CD4-positive, alpha-beta T cell treated with Interleukin-17A for 1 hour (primary cell): ENCODE results near the gene SERPINA5.

Source experiments
- DNase-seq: peaks from one replicate; pipeline ENCODE4 v3.0.0-alpha.2; 2020

SERPINA5 gene, protein sequence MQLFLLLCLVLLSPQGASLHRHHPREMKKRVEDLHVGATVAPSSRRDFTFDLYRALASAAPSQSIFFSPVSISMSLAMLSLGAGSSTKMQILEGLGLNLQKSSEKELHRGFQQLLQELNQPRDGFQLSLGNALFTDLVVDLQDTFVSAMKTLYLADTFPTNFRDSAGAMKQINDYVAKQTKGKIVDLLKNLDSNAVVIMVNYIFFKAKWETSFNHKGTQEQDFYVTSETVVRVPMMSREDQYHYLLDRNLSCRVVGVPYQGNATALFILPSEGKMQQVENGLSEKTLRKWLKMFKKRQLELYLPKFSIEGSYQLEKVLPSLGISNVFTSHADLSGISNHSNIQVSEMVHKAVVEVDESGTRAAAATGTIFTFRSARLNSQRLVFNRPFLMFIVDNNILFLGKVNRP

DNA sequence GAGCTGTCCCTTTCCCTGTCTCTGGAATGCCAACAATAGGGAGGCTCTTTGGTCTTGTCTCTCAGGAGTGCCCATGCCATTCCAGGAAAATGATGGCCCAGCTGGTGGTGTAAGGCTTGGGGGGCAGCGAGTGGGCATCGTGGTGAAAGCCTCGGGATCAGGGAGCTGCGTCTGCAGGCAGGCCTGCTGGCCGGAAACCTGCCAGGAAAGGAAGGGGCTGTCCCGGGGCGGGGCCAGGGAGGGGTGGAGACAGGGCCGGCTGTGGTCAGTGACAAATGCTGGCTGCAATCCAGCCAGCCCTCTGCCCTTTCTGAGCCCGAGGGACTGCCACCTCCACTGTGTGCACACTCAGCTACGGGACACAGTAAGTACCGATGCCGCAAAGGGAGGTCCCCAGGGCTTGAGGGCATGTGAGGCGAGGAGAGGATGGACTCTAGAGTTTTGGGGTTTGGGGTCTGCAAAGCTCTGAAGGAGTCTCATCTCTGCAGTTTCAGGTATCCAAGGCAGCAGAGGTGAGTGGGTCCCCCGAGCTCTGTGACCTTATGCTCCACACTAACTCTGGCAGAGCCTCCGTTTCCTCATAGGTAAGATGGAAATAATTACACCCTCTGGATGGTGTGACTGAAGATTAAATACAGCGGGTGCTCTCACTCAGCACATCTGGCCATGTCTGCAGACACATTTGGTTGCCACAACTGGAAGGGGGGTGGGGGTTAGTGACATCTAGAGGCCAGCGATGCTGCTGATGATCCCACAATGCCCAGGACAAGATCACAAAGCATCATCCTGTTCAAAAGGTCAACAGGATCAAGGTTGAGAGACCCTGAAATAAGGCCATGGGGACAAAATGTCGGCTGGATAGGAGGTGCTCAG is at the start of gene SERPINA5:
Gene SERPINA5, plus strand, starts transcription at position 300 of the 873 bp plus-strand sequence. CDS start 5,937 bp downstream, outside the sequence.
- DNase-seq = no peak

GRCh38 chr14:94532447-94532846 is 48.8 kb upstream of the SERPINA5 start:
- DNase-seq = no peak

DNA sequence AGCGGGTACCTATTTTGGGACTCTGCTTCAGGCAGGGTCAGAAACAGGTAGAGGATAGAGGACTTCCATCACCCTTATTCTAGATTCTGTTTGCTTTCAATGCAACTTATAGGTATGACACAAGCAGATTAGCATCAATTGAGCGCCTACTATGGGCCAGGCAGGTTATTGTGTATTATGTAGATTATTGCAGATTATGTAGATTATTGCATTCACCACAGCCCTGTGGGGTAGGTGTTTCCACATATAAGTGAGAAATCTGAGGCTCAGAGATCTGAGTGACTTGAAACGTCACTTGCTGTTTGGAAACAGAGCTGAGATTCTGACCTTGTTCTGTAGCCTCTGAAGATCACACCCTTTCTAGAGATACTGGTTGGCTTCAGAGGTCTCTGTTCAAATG is 45.7 kb upstream of the SERPINA5 start:
- DNase-seq = no peak

- DNase-seq = no peak
Observed at GRCh38 chr14:94536836-94537235, 44.4 kb upstream of the SERPINA5 start.

DNA sequence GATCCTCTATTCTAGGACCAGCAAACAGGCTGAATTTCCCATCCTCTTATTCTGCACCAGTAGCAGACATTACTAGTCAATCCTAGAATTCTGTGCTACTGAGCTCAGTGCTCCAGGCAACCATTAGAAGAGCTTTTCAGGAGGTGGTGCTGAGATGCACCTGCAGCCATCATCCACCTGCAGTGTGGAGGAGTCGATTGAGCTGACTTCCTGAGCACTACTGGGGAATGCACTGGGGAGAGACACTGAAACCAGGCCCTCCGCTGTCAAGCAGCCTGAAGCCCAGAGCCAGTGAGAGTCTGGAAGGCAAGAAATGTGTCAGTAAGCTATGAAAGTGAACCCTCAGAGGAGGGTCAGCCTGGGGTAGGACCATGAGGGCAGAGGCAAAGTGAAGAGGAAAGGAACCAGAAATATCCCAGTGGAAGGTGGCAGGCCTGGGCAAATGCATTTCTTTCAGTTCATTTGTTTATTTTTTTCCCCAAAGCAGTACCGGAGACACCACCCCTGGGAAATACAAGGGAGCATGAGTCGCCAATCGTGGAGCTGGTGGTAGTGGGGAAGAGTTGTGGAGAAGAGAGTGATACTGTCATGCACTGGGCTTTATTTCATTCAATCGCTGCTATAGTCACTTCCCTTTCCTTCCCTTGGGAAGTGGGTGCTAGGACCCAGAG is 43.0 kb upstream of the SERPINA5 start:
- no peak for DNase-seq

- DNase-seq = no peak
Observed at GRCh38 chr14:94539181-94539580, 42.0 kb upstream of the SERPINA5 start.

GRCh38 chr14:94540031-94540794 is 41.0 kb upstream of the SERPINA5 start:
- no peak for DNase-seq

DNA sequence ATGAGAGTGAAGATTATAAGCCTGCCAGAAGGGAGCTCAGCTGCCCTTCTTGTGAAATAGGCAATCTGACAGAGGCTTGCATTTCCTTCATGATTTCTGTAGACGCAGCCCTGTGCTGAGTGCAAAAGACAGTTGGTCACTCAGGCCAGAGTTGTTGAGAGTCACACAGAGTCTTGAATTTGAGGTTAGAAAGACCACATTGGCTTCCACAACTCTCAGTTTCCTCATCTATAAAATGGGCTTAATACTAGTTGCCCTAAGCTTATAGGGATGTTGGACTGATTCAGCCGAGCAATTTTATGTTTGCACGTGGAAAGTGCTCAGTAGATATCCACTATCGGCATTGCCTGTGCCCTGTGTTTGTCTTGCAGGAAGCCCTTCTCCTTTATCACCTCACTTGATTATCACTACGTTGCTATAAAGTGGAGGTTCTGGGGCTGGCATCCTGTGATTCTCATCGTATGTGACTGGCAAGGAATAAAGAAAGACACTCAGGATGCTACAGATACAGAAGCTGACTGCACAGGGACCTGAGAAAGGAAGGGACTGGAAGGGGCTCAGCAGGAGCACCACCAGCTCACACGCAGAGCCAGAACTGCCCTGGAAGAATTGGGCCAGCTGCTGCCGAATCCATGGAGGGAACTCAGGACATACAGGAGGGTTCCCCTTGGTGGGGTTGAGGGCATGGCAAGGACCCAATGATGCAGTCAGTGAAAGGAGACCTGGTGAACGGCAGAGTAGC is 39.8 kb upstream of the SERPINA5 start:
- DNase-seq = no peak

- no peak for DNase-seq
Observed at GRCh38 chr14:94542111-94542810, 39.0 kb upstream of the SERPINA5 start.

GRCh38 chr14:94542811-94543440 is 38.3 kb upstream of the SERPINA5 start:
- no peak for DNase-seq

DNA sequence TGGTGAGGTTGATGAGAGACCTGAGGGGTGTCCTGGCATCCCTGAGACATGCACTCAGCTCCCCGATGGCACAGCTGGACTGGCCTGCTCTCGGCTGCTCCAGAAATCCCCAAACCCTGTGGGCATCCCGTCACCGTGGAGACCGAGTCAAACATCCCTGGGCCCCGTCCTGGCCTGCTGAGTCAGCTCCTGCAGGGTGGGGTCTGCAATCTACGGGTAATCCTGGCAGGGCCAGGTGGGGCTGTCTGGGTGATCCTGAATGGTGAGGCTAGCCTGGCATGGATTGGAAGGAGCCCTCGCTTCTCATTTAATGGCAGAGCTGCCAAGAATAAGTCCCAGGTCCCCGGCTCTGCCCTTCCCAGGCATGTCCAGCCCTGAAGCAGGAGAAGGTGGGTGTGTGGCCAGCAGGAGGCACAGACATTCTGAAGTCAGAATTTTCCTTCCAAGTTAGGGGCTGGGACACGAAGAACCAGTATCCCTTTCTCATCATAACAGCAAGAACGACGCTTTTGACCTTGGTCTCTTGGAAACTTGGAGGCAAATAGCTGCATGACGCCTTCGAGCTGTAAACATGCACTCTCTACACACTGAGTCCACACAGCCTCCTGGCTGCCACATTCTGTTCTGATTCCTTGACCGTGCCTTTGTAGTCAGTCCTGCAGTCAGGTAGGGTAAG is 37.6 kb upstream of the SERPINA5 start:
- no peak for DNase-seq

DNA sequence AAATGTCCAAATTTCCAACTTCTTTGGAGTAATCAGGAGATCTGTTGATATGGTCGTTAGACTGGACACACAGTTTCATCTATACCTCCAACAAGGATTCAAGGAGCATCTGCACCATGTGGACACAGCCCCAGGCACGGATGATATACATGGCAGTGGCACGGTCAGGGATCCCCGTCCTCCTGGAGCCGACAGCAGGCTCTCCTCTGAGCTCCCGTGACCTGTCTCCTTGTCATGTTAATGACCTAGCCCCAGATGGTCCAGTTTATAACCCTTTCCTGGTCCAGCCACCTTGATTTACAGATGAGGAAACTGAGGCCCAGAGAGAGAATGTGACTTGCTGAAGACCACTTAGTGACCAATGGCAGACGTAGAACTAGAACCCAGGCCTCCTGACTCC is 36.5 kb upstream of the SERPINA5 start:
- DNase-seq = no peak

DNA sequence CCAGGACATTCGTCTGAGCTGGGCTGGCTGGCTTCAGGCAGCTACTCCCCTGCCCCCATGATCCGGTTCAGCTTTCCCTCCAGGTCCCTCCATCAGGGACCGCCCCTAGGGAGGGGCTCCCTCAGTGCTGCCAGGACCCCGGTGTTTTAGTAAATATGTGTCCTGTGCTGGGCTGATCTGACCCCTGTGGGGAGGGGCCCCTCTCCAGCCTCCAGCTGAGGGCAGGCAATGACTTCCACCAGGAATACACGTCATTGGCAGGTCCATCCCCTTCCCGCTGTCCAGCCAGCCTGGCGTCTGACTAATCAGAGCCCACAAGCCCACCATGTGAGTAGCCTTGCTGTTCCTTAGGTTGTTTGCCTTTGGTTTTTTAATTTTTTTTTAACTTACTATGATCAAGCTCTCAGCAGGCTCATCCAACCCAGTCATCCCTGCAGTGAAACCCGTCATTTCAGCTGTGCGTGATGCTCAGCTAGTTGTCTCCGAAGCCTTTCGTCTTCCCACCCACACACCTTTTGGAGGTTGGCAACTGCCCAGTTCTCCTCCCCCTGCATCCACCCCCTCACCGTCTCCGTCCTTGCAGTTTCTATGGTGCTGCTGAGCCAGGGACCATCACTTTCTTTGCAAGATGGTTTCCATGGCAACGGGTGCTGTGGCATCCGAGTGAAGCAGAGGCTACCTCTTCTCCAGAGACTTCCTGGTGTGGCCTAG is 35.9 kb upstream of the SERPINA5 start:
- DNase-seq = no peak

- no peak for DNase-seq
Observed at GRCh38 chr14:94547151-94547680, 34.0 kb upstream of the SERPINA5 start.

DNA sequence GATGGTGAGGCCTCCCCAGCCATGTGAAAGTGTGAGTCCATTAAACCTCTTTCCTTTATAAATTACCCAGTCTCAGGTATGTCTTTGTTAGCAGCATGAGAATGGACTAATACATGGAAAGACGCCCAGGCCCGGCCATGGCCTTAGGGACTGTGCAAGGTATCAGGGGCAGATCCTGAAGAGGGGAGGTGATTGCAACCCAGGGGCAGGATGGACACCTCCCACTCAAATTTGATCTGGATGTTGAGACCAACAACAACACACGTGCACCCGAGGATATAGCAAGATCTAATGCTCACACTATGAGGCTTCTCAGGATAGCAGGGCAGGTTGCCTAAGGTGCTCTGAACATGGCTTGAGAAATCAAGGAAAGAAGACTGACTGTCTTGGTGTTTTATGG is 33.5 kb upstream of the SERPINA5 start:
- DNase-seq = no peak

- DNase-seq = no peak
Observed at GRCh38 chr14:94548131-94548998, 32.9 kb upstream of the SERPINA5 start.

- DNase-seq = peak; percentile 40
Observed at GRCh38 chr14:94548999-94549985, 31.9 kb upstream of the SERPINA5 start.
